Measurements from ENCODE around the gene GDPD4.

GDPD4 gene

DNA sequence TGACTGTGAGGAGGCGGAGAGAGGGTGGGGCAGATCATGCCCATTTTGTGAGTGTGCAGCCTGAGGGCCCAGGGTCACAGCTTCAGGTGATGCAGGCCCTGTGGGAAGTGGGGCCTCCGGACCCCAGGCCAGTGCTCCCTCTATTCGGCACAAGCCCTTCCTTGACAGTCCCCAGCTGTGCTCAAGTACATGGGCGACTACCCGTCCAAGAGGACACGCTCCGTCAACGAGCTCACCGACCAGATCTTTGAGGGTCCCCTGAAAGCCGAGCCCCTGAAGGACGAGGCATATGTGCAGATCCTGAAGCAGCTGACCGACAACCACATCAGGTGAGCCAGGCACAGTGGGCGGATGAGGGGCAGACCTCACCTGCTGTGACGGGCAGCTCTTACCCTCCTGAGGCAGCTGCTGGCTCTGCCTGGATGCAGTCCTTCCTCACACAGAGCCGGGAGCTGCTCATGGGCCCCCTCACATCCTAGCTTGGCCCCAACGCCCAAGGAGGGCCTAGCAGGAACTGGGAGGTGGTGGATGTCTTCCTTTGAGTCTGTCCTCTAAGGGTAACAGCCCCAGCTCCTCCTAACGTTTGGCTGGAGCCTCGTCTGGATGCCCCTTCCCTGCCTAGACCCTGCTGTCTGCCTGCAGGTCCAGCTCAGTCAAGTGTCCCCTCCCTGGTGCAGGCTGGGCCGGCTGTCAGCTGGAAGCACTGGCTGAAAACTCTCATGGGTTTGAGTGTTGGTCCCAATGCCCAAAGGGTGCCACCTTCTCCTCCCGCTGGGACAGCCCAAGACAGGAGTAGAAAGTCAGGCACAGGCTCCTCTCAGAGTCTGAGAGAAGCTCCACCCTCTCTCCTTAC lies 97.4 kb downstream of the GDPD4 start:
- DNase-seq = no peak

DNA sequence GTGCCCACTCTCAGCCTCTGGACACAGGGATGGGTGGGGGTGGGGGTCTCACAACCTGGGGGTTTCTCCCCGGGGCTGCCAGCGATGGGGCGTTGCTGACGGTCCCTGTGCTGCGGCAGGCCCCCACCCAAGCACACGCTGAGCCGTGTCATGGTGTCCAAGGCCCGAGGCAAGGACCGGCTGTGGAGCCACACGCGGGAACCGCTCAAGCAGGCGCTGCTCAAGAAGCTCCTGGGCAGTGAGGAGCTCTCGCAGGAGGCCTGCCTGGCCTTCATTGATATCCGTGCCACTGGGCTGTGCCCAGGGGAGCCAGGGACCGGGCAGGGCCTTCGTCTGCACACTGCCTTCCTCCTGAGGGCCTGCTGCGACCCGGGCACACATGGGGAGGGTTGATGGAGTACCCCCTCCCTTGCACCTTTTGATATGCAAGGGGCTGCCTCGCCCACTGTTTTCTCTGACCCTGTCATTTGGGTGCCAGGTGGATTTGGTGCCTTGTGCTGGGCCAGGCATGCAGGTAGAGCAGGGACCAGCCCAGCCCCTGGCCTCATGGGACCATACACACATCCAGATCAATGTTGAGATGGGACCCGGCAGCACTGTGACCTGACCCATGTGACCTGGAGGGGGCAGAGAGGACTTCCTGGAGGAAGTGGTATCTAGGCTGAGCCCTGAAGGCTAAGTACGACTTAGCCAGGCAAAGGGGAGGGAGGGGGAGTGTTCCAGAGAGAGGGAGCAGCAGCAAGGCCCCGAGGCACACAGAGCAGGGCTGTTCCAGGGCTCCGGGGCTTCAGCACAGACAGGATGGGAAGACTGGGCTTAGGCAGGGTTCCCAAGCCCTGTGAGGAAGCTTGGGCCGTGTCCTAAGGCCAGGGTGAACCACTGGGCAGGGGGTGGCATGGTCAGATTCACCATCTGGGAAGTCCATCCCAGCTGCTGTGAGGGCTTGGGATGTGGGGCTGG lies 98.3 kb downstream of the GDPD4 start:
- DNase-seq = no peak

- no peak for DNase-seq
Measured at GRCh38 chr11:77201991-77202841, 99.3 kb downstream of the GDPD4 start.

- no peak for DNase-seq
Measured at GRCh38 chr11:77201370-77201769, 100.1 kb downstream of the GDPD4 start.

DNA sequence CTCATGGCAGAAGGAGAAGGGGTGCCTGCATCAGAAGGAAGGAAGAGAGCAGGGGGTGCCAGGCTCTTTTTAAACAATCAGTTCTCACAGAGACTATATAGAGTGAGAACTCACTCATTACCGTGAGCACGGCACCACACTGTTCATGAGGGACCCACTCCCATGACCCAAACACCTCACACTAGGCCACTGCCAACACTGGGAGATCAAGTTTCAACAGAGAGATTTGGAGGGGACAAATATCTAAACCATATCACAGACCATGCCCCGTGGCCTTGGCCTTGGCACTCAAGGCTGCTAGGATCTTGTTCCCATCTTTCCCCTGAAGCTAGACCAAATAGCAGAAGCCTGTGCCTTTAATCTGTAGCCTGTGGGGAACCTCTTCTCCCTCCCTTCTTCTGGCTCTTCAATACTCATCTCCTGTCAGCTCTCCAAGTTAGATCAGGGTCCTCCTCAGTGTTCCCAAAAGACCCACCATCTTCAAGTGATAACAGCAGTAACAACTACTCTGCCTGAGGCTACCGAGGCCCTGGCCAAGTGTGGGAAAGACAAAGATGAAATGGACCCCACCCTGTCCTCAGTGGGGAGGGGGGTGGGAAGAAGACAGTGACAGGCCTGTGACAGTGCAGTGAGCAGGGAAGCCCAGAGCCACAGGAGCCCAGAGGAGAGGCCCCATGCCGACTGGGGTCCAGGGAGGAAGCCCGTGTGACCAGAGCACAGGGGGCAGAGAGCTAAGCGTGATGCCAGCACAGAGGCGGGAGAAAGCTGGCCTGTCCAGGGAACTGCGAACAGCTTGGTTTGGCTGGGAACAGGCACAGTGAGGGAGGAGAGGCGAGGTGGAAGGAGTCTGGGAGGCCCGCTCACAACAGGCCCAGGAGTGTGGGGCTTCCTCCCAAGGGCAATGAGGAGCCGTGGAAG lies 100.9 kb downstream of the GDPD4 start:
- DNase-seq = no peak

- no peak for DNase-seq
Measured at GRCh38 chr11:77199137-77199745, 102.2 kb downstream of the GDPD4 start.

DNA sequence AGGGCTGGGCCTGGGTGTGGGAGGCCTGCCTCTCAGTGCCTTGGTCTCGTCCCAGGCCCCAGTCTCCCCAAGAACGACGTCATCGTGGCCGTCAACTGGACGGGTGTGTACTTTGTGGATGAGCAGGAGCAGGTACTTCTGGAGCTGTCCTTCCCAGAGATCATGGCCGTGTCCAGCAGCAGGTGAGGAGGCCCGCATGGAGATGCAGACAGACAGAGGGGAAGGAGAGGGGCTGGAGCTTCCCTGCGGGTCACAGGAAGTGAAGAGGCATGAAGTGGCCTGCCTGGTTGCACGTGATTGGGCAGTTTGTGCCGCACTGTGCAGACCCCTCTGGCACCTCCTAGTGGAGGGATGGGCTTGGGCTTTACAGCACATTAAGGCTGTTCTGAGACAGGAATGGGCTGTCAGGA lies 103.0 kb downstream of the GDPD4 start:
- DNase-seq = no peak

DNA sequence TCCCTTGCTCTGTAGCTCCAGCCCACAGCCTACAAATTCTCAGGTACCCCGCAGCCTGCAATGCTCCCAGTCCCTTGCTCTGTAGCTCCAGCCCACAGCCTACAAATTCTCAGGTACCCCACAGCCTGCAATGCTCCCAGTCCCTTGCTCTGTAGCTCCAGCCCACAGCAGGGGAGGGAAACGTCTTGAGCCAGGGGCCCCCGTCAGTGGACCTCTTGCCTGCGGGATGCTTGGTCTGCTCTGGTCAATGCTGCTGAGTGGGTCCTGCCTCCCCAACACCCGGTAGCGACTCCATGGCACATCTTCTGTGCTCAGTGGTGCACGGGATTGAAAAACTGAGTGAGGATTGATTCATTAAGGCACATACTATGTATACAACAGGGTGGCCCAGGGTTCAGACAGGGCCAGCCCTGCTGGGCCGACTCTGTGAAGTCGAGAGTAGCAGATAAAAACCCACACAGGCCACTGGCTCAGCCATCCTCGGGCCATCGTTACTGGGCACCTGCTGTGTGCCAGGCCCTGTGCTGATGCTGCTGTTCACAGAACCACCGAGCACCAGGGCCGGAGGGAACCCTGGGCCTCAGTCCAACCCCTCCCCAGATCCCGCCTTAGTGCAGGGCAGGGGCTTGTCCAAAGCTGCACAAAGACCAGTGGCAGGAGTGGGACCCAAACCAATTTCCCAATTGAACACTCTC lies 103.7 kb downstream of the GDPD4 start:
- no peak for DNase-seq

DNA sequence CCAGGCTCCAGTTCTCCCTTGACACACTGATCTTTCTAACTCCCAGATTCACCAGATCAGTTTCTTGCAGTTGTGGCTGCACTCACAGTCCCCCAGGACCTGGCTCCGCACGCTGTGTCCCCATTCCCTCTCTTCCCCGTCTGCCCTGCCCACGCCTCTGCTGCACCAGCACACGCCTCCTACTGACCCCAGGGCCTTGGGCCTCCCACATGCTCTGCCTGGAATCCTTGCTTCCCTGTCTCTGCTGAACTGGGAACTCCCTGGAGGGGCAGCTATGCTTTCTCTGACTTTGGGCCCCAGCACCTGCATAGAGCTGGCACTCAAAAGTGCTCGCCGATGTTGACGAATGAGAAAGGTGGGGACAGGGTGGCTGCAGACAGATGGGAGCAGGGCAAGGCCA lies 104.5 kb downstream of the GDPD4 start:
- no peak for DNase-seq

- DNase-seq = no peak
Measured at GRCh38 chr11:77195071-77195755, 106.3 kb downstream of the GDPD4 start.

- no peak for DNase-seq
Measured at GRCh38 chr11:77193911-77194830, 107.3 kb downstream of the GDPD4 start.

DNA sequence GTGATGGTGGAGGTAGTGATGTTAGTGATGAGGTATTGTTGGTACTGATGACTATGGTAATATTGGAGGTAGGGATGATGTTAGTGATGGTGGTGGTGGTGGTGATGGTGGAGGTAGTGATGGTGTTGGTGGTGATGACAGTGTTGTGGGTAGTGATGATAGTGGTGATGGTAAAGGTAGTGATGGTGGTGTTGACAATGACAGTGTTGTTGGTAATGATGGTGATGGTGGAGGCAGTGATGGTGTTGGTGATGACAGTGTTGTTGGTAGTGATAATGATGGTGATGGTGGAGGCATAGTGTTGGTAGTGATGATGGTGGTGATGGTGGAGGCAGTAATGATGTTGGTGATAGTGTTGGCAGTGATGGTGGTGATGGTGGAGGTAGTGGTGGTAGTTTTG lies 108.3 kb downstream of the GDPD4 start:
- DNase-seq = no peak

DNA sequence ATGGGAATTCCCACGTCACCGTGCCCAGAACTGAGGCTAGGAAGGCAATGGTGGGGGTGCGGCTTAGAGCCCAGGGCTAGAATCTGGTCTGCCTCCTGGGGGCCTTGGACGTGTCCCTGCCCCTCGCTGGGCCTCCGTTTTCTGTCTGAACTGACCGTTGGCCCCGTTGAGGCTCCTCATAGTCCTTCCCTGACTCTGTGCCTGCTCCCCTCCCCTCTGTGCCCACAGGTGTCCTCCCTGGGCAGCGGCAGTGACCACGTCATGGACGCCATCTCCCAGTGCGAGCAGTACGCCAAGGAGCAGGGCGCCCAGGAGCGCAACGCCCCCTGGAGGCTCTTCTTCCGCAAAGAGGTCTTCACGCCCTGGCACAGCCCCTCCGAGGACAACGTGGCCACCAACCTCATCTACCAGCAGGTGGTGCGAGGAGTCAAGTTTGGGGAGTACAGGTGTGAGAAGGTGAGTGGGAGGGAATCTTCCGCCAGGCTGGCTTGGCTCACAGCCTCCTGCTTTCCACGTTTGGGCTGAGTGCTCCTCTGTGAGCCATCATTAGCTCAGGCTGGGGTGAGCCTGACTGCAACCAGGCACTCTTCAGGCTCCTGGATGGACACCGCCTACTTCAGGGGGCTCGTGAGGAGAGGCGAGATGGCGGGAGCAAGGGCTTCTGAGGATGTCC lies 109.5 kb downstream of the GDPD4 start:
- no peak for DNase-seq

GRCh38 chr11:77191429-77191822 lies 110.1 kb downstream of the GDPD4 start:
- DNase-seq = no peak

DNA sequence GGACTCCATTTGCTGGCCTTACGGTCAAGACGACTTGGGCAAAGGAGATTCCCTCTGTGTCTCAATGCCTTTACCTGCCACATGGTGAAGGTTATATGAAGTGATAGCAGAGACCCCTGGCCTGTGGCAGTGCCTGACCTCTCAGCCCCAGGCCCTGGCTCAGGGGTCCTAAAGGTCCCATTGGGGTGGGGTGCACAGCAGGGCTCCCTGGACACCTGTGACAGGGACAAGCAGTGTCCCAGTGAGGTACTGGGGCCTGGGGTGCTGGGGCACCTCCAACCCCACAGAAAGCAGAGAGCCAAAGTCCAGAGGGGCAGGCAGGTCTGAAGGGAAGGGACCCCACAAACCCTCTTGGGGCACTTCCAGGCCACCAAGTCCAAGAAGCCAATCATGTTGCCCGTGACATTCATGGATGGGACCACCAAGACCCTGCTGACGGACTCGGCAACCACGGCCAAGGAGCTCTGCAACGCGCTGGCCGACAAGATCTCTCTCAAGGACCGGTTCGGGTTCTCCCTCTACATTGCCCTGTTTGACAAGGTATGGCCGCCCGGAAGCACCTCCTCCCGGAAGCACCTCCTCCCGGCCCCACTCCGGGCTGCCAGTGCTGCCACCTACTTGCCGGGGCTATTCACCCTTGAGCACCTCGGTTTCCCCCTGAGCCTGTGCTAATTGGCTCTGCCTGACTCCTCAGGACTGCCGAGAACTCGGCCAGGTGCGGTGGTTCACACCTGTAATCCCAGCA lies 111.0 kb downstream of the GDPD4 start:
- DNase-seq = no peak

DNA sequence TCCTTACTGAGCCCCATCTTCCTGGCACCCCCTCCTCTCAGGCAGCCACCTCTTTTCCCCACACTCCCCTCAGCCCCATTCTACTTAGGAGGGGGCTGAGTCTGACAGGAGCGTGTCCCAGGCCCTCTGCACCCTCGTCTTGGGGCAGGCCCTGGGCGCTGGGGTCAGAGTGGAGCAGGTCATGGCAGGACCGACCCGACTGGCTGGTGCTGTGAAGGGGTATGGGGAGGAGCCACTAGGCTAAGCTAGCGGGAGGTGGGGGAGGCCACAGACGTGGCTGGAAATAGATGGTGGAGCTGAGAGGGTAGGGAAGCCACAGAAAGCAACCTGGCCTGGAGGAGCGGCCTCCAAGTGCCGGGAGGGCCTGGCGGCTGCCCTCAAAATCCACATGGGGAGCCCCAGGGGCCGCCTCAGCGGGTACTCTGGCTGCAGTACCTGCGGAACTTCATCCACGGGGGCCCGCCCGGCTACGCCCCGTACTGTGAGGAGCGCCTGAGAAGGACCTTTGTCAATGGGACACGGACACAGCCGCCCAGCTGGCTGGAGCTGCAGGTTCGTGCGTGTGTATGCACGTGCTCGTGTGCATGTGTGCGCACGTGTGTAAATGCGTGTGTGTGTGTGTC lies 111.8 kb downstream of the GDPD4 start:
- DNase-seq = no peak

Measured in DMS79 (cell line).